ENCODE data around the gene PLEKHA7. TPM values are rescaled to one million over a fixed set of nuclear protein-coding genes. Genes with fewer than 3 reads are reported as not detected.

Gene PLEKHA7
- total RNA-seq, 1 experiment from 2014 or later = 7.2 TPM

DNA sequence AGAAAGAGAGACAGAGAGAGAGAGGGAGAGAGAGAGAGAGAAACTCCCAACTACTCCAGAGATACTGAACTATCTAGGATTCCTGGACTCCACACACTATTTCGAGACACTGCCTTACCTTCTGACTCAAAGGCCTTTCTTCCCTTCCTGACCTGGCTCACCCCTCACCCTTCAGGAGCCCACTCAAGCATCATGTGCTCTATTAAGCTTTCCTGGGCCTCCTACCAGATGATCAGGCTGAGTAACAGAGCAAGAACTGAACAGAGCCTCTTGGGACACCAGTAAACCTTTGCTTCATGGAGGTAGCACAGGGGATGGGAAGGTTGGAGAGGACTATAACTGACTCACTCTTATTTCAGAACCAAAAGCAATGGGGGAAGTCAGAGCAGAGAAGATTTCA lies 31.4 kb downstream of the PLEKHA7 start:
- CTCF ChIA-PET = no interaction called here
- intact Hi-C loops (cut with micrococcal nuclease) = no loop called here
- no peaks in the 10 kb centered on the region for H3K9me3 ChIP-seq (ENCODE audit: control insufficient read depth in 1 of 2, insufficient read depth in 1 of 2, low read depth in 1 of 2, low read length in 2 of 2)
- no peak overlapping the region for H3K4me2 ChIP-seq (ENCODE audit: low read length)
- no peaks in the 10 kb centered on the region for H4K20me1 ChIP-seq (ENCODE audit: insufficient read depth)
- ATAC-seq (no peak), DNase-seq (ENCODE audit: low read depth, low spot score) (no peak)
- H3K4me1 ChIP-seq (ENCODE audit: control insufficient read depth in 1 of 2, insufficient read depth in 2 of 2, low read length in 2 of 2) = peaks cover 25 to 39% of the 10 kb centered on the region in 2 experiments
- H3K79me2 ChIP-seq (ENCODE audit: insufficient read depth, low read length) = no peaks in the 10 kb centered on the region
- H3K9me2 ChIP-seq (ENCODE audit: insufficient read depth) = no peaks in the 10 kb centered on the region
- POLR2A ChIA-PET = no interaction called here
- H3K27me3 ChIP-seq (ENCODE audit: insufficient read depth, low read length) = no peaks in the 10 kb centered on the region
- no peak overlapping the region for H3K27ac ChIP-seq (ENCODE audit: low read depth, low read length)
- no peak overlapping the region for H2AFZ ChIP-seq (ENCODE audit: low read depth, low read length, poor library complexity, severe bottlenecking)
- BruUV-seq (replicated peaks) = no TSS peak
- no peaks in the 10 kb centered on the region for H3K36me3 ChIP-seq (ENCODE audit: control insufficient read depth in 1 of 2, insufficient read depth in 2 of 2, low read length in 2 of 2)
- RAD21 ChIA-PET (ENCODE audit: low non-redundant PET in 1 of 2, low total read pairs in 2 of 2, uncharacterized antibody in 2 of 2, unreplicated experiment in 2 of 2) = no interaction called here
- no peak overlapping the region for H3K4me3 ChIP-seq (replicated peaks in 1 of 2; ENCODE audit: low read depth in 1 of 2, low read length in 2 of 2)
- no peak overlapping the region for H3K9ac ChIP-seq (ENCODE audit: low read length)
- TF ChIP-seq POLR2A (IDR thresholded peaks at IDR 0.05; ENCODE audit: borderline replicate concordance, extremely low read depth, insufficient read depth, insufficient read length) = no peak

DNA sequence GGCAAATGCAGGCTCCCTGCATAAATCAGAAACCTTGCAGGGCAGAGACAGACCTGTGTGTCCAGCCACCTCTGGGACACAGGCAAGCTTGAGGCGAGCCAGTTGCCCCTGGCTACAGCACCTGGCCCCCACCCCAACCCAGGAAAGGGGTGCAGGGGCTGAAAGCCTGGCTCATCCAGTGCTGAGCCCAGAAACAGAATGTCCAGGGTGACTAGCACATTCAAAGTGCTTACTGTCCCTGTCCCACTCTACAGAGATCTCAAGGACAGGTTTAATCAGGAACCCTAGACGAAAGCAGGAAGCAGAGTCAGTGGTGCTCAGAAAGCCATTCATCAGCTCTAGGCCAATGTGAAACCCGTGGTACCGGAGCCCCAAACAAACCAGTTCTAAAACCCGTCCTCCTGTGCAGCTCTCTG lies 31.9 kb downstream of the PLEKHA7 start:
- ChIA-PET POLR2A (no interaction called here), RAD21 (ENCODE audit: low non-redundant PET in 1 of 2, low total read pairs in 2 of 2, uncharacterized antibody in 2 of 2, unreplicated experiment in 2 of 2) (no interaction called here), CTCF (no interaction called here)
- H3K27ac ChIP-seq (ENCODE audit: low read depth, low read length) = no peak overlapping the region
- no peak for DNase-seq (ENCODE audit: low read depth, low spot score)
- no peak overlapping the region for H3K9ac ChIP-seq (ENCODE audit: low read length)
- ATAC-seq = no peak
- BruUV-seq (replicated peaks) = no TSS peak
- H3K9me2 ChIP-seq (ENCODE audit: insufficient read depth) = no peaks in the 10 kb centered on the region
- intact Hi-C loops (cut with micrococcal nuclease) = no loop called here
- no peaks in the 10 kb centered on the region for H3K27me3 ChIP-seq (ENCODE audit: insufficient read depth, low read length)
- peaks cover 25 to 39% of the 10 kb centered on the region in 2 experiments for H3K4me1 ChIP-seq (ENCODE audit: control insufficient read depth in 1 of 2, insufficient read depth in 2 of 2, low read length in 2 of 2)
- no peaks in the 10 kb centered on the region for H3K79me2 ChIP-seq (ENCODE audit: insufficient read depth, low read length)
- no peak overlapping the region for H3K4me3 ChIP-seq (replicated peaks in 1 of 2; ENCODE audit: low read depth in 1 of 2, low read length in 2 of 2)
- no peaks in the 10 kb centered on the region for H3K36me3 ChIP-seq (ENCODE audit: control insufficient read depth in 1 of 2, insufficient read depth in 2 of 2, low read length in 2 of 2)
- H3K4me2 ChIP-seq (ENCODE audit: low read length) = peak overlapping the region; percentile 32; the same call in 1 of the 2 replicates
- no peak overlapping the region for H2AFZ ChIP-seq (ENCODE audit: low read depth, low read length, poor library complexity, severe bottlenecking)
- H4K20me1 ChIP-seq (ENCODE audit: insufficient read depth) = no peaks in the 10 kb centered on the region
- no peaks in the 10 kb centered on the region for H3K9me3 ChIP-seq (ENCODE audit: control insufficient read depth in 1 of 2, insufficient read depth in 1 of 2, low read depth in 1 of 2, low read length in 2 of 2)
- TF ChIP-seq, protein P1, sequence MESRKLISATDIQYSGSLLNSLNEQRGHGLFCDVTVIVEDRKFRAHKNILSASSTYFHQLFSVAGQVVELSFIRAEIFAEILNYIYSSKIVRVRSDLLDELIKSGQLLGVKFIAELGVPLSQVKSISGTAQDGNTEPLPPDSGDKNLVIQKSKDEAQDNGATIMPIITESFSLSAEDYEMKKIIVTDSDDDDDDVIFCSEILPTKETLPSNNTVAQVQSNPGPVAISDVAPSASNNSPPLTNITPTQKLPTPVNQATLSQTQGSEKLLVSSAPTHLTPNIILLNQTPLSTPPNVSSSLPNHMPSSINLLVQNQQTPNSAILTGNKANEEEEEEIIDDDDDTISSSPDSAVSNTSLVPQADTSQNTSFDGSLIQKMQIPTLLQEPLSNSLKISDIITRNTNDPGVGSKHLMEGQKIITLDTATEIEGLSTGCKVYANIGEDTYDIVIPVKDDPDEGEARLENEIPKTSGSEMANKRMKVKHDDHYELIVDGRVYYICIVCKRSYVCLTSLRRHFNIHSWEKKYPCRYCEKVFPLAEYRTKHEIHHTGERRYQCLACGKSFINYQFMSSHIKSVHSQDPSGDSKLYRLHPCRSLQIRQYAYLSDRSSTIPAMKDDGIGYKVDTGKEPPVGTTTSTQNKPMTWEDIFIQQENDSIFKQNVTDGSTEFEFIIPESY (IDR thresholded peaks at IDR 0.05; ENCODE audit: extremely low read depth, insufficient replicate concordance, low read length) = no peak
- no peak for TF ChIP-seq TCF7L2 (IDR thresholded peaks at IDR 0.05; ENCODE audit: borderline replicate concordance, extremely low read depth, insufficient read depth, insufficient read length)
- no peak for TF ChIP-seq POLR2A (IDR thresholded peaks at IDR 0.05; ENCODE audit: borderline replicate concordance, extremely low read depth, insufficient read depth, insufficient read length)
- no peak for TF ChIP-seq EGR1 (IDR thresholded peaks at IDR 0.05; ENCODE audit: low read depth)
- no peak for TF ChIP-seq EZH2phosphoT487 (IDR thresholded peaks at IDR 0.05; ENCODE audit: borderline replicate concordance)
- TF ChIP-seq, protein P2, sequence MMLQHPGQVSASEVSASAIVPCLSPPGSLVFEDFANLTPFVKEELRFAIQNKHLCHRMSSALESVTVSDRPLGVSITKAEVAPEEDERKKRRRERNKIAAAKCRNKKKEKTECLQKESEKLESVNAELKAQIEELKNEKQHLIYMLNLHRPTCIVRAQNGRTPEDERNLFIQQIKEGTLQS (IDR thresholded peaks at IDR 0.05) = no peak
- TF ChIP-seq SRF (IDR thresholded peaks at IDR 0.05; ENCODE audit: low read depth) = no peak
- no peak for TF ChIP-seq POLR2AphosphoS5 (IDR thresholded peaks at IDR 0.05; ENCODE audit: low read depth, low read length)
- no peak for TF ChIP-seq SP1 (IDR thresholded peaks at IDR 0.05; ENCODE audit: low read depth)
